GM12878 (cell line): ENCODE data around the gene APLP1. TPM values are rescaled to one million over a fixed set of nuclear protein-coding genes. Genes with fewer than 3 reads are reported as not detected.

Experiments
- ASH2L ChIP-seq: fragments of 300-600, 200-600 bp; sonication (generic); IDR thresholded peaks from 2 replicates; pipeline ENCODE4 v1.6.1; 2017; ENCODE audit warnings: low read depth, mild to moderate bottlenecking, borderline replicate concordance
- BCL11A ChIP-seq: IDR thresholded peaks from 2 replicates; pipeline ENCODE4 v1.6.1; 2011; ENCODE audit warnings: low read depth, low read length
- BMI1 ChIP-seq: fragments of 450-650 bp; IDR thresholded peaks from 2 replicates; pipeline ENCODE4 v1.6.1; 2016; ENCODE audit warnings: mild to moderate bottlenecking, moderate library complexity, borderline replicate concordance
- EED ChIP-seq: sonication (generic); IDR thresholded peaks from 2 replicates; pipeline ENCODE4 v1.6.1; 2016; ENCODE audit warnings: antibody characterized with exemption, low read depth
- EGR1 ChIP-seq, 2 experiments: IDR thresholded peaks; 1 replicate in 1 of 2; 2 replicates in 1 of 2; pipeline ENCODE4 v1.6.1; 2011 to 2012; ENCODE audit warnings: low read depth in 2 of 2, low read length in 2 of 2, borderline replicate concordance in 1 of 2, mild to moderate bottlenecking in 1 of 2, moderate library complexity in 1 of 2
- ESRRA ChIP-seq: IDR thresholded peaks from 2 replicates; pipeline ENCODE4 v1.6.1; 2012; ENCODE audit warnings: mild to moderate bottlenecking, low read length, improper control_type of control experiment
- IKZF1 ChIP-seq: fragments of 450-650 bp; conservative IDR thresholded peaks from 2 replicates; pipeline ENCODE4 v1.6.1; 2017; ENCODE audit warnings: antibody characterized with exemption, mild to moderate bottlenecking
- MEF2B ChIP-seq: fragments of 450-650 bp; IDR thresholded peaks from 2 replicates; pipeline ENCODE4 v1.6.1; 2018; ENCODE audit warnings: mild to moderate bottlenecking, moderate library complexity; ENCODE audit not compliant: partially characterized antibody, poor library complexity, severe bottlenecking
- MXI1 ChIP-seq: fragments of 150-350 bp; IDR thresholded peaks from 2 replicates; pipeline ENCODE4 v1.6.1; 2011; ENCODE audit warnings: low read depth, mild to moderate bottlenecking, inconsistent platforms, low read length, improper control_type of control experiment
- MYC ChIP-seq: IDR thresholded peaks from 2 replicates; pipeline ENCODE4 v1.6.1; 2011; ENCODE audit warnings: mild to moderate bottlenecking, low read length, moderate library complexity, inconsistent platforms; ENCODE audit not compliant: insufficient read depth, insufficient replicate concordance, insufficient read length, severe bottlenecking
- POU2F2 ChIP-seq: IDR thresholded peaks from 3 replicates; pipeline ENCODE4 v1.6.1; 2011; ENCODE audit warnings: low read depth, mild to moderate bottlenecking, low read length, borderline replicate concordance
- TARDBP ChIP-seq: IDR thresholded peaks from 2 replicates; pipeline ENCODE4 v1.6.1; 2016; ENCODE audit warnings: borderline replicate concordance
- TBL1XR1 ChIP-seq: IDR thresholded peaks from 2 replicates; pipeline ENCODE4 v1.6.1; 2012; ENCODE audit warnings: low read depth, low read length, improper control_type of control experiment
- ZNF207 ChIP-seq: fragments of 450-650 bp; IDR thresholded peaks from 2 replicates; pipeline ENCODE4 v1.6.1; 2014; ENCODE audit warnings: antibody characterized with exemption, mild to moderate bottlenecking, borderline replicate concordance
- polyA plus RNA-seq, 11 experiments: library from polyadenylated mRNA; depleted of rRNA in 4 of 11; unstranded in 6 of 11; stranded (reverse) in 5 of 11; fragments of >200 nt; fragmentation: Nextera tagmentation in 4 of 11; fragmentation: Illumina TruSeq in 1 of 11; extraction: Ambion mirVana in 4 of 11; extraction: Trizol in 1 of 11; gene quantifications; 1 replicate in 1 of 11; 2 replicates in 10 of 11; pipeline versions ENCODE4 v1.2.1 to v1.2.3, GENCODE V29; 2011 to 2016; ENCODE audit warnings: inconsistent platforms in 2 of 11, missing spikeins in 2 of 11, low read depth in 1 of 11
- total RNA-seq, 4 experiments: library from RNA; depleted of rRNA in 3 of 4; stranded (reverse); fragments of >200 nt in 3 of 4; fragmentation: Illumina TruSeq in 1 of 4; extraction: Trizol in 1 of 4; gene quantifications; 2 replicates each; pipeline versions ENCODE4 v1.2.1 to v1.2.3, GENCODE V29; 2013 to 2021
- TF ChIP-seq, protein P1 (sequence below): fragments of 450-650 bp; formaldehyde crosslinking; IDR thresholded peaks from 2 replicates; pipeline ENCODE4 v1.4.0; 2022; ENCODE audit warnings: mild to moderate bottlenecking, moderate library complexity
- TF ChIP-seq, protein P2 (sequence below): fragments of 450-650 bp; IDR thresholded peaks from 2 replicates; pipeline ENCODE4 v1.6.1; 2017; ENCODE audit warnings: mild to moderate bottlenecking
- TF ChIP-seq, protein P3 (sequence below): IDR thresholded peaks from 2 replicates; pipeline ENCODE4 v1.6.1; 2011; ENCODE audit warnings: borderline replicate concordance, low read depth, mild to moderate bottlenecking, moderate library complexity, low read length; ENCODE audit not compliant: insufficient read depth, poor library complexity, severe bottlenecking
- TF ChIP-seq, protein P4 (sequence below): IDR thresholded peaks from 2 replicates; pipeline ENCODE4 v1.6.1; 2011; ENCODE audit warnings: mild to moderate bottlenecking, low read depth, low read length, moderate library complexity; ENCODE audit not compliant: insufficient replicate concordance
- TF ChIP-seq, protein P5 (sequence below): fragments of 450-650 bp; IDR thresholded peaks from 2 replicates; pipeline ENCODE4 v1.6.1; 2016; ENCODE audit warnings: mild to moderate bottlenecking

The APLP1 gene
- total and polyA plus RNA-seq, 10 of the 15 experiments (the other 5 are each of a cell fraction or from before 2014, with no cell fraction given), result 0.07 to 2.2 (median 0.91) TPM; not detected in 1

DNA sequence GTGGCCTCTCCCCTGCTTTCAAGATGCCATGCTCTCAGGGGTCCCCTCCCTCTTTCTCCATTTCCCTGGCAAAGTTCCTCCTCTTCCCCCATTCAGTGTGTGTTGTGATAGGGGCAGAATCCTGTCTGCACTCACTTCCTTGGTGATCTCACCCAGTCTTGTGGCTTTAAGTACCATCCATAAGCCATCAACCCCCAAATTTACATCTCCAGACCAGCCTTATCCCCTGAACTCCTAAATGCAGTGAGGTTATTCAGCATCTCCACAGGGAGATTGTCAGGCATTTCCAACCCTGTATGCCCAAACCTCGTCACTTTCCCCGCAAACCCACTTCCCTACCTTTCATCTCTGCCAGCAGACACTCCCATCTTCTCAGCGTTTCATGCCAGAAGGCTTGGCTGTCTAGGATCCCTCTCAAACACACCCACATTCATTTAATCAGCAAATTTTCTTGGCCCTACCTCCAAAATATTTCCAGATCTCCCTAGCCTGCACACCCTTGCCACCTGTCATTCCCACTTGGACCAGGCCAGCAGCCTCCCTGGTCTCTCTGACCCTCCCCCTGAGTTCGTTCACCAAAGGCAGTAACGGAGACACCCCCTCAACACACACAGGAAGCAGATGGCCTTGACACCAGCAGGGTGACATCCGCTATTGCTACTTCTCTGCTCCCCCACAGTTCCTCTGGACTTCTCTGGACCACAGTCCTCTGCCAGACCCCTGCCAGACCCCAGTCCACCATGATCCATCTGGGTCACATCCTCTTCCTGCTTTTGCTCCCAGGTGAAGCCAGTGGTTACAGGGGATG is 33.7 kb downstream of the APLP1 start, which contains the start of gene HCST (continued):
- no peak for TF ChIP-seq MYC
- no peak for TF ChIP-seq ZNF207
- no peak for TF ChIP-seq TARDBP
- TF ChIP-seq TBL1XR1, result no peak
- TF ChIP-seq, protein P1, sequence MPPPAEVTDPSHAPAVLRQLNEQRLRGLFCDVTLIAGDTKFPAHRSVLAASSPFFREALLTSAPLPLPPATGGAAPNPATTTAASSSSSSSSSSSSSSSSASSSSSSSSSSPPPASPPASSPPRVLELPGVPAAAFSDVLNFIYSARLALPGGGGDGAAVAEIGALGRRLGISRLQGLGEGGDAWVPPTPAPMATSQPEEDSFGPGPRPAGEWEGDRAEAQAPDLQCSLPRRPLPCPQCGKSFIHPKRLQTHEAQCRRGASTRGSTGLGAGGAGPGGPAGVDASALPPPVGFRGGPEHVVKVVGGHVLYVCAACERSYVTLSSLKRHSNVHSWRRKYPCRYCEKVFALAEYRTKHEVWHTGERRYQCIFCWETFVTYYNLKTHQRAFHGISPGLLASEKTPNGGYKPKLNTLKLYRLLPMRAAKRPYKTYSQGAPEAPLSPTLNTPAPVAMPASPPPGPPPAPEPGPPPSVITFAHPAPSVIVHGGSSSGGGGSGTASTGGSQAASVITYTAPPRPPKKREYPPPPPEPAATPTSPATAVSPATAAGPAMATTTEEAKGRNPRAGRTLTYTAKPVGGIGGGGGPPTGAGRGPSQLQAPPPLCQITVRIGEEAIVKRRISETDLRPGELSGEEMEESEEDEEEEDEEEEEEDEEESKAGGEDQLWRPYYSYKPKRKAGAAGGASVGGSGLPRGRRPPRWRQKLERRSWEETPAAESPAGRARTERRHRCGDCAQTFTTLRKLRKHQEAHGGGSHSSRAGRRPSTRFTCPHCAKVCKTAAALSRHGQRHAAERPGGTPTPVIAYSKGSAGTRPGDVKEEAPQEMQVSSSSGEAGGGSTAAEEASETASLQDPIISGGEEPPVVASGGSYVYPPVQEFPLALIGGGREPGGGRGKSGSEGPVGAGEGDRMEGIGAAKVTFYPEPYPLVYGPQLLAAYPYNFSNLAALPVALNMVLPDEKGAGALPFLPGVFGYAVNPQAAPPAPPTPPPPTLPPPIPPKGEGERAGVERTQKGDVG (CRISPR knock-in tag), result no peak
- no peak for TF ChIP-seq MXI1
- peak; percentile 31 for TF ChIP-seq EED
- TF ChIP-seq ASH2L, result no peak
- no peak for TF ChIP-seq MEF2B
- TF ChIP-seq, protein P2, sequence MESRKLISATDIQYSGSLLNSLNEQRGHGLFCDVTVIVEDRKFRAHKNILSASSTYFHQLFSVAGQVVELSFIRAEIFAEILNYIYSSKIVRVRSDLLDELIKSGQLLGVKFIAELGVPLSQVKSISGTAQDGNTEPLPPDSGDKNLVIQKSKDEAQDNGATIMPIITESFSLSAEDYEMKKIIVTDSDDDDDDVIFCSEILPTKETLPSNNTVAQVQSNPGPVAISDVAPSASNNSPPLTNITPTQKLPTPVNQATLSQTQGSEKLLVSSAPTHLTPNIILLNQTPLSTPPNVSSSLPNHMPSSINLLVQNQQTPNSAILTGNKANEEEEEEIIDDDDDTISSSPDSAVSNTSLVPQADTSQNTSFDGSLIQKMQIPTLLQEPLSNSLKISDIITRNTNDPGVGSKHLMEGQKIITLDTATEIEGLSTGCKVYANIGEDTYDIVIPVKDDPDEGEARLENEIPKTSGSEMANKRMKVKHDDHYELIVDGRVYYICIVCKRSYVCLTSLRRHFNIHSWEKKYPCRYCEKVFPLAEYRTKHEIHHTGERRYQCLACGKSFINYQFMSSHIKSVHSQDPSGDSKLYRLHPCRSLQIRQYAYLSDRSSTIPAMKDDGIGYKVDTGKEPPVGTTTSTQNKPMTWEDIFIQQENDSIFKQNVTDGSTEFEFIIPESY, result no peak
- TF ChIP-seq, protein P3, sequence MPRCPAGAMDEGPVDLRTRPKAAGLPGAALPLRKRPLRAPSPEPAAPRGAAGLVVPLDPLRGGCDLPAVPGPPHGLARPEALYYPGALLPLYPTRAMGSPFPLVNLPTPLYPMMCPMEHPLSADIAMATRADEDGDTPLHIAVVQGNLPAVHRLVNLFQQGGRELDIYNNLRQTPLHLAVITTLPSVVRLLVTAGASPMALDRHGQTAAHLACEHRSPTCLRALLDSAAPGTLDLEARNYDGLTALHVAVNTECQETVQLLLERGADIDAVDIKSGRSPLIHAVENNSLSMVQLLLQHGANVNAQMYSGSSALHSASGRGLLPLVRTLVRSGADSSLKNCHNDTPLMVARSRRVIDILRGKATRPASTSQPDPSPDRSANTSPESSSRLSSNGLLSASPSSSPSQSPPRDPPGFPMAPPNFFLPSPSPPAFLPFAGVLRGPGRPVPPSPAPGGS, result no peak
- TF ChIP-seq BMI1, result no peak
- 0 out of 3 replicates have a peak, but pooled peaks of 1 of the 2 experiments have one; percentile 46 for TF ChIP-seq EGR1 (IDR thresholded peaks at IDR 0.05; ENCODE audit: borderline replicate concordance in 1 of 2, low read depth in 2 of 2, low read length in 2 of 2)
- TF ChIP-seq ESRRA, result no peak
- TF ChIP-seq IKZF1, result peak; percentile 52; the same call in 1 of the 2 replicates
- no peak for TF ChIP-seq POU2F2
- TF ChIP-seq, protein P4, sequence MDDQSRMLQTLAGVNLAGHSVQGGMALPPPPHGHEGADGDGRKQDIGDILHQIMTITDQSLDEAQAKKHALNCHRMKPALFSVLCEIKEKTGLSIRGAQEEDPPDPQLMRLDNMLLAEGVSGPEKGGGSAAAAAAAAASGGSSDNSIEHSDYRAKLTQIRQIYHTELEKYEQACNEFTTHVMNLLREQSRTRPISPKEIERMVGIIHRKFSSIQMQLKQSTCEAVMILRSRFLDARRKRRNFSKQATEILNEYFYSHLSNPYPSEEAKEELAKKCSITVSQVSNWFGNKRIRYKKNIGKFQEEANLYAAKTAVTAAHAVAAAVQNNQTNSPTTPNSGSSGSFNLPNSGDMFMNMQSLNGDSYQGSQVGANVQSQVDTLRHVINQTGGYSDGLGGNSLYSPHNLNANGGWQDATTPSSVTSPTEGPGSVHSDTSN, result no peak
- no peak for TF ChIP-seq BCL11A
- TF ChIP-seq, protein P5, sequence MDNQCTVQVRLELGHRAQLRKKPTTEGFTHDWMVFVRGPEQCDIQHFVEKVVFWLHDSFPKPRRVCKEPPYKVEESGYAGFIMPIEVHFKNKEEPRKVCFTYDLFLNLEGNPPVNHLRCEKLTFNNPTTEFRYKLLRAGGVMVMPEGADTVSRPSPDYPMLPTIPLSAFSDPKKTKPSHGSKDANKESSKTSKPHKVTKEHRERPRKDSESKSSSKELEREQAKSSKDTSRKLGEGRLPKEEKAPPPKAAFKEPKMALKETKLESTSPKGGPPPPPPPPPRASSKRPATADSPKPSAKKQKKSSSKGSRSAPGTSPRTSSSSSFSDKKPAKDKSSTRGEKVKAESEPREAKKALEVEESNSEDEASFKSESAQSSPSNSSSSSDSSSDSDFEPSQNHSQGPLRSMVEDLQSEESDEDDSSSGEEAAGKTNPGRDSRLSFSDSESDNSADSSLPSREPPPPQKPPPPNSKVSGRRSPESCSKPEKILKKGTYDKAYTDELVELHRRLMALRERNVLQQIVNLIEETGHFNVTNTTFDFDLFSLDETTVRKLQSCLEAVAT, result 0 out of 2 replicates have a peak, but pooled peaks have one; percentile 32
